Skin of body (tissue), 2 donors: ENCODE results near the gene GOSR1. TPM values are rescaled to one million over a fixed set of nuclear protein-coding genes. Genes with fewer than 3 reads are reported as not detected.
"Not testable (repeated sequence)": the region's sequence is repeated elsewhere in the genome, so short reads cannot be mapped to it uniquely, and the experiment has no call there.

ENCODE experiments used
- DNase-seq: peaks from one replicate; lab custom pipeline; 2025; lab: John Stamatoyannopoulos, UW
- total RNA-seq: library from RNA; depleted of rRNA; stranded (reverse); fragments of >200 nt; gene quantifications from one replicate; pipeline ENCODE4 v1.2.3, GENCODE V29; 2014

The GOSR1 gene
- total RNA-seq: 26.0 TPM

GRCh38 chr17:30477083-30477773 lies at the start of gene GOSR1:
Gene GOSR1, plus strand, starts transcription at chr17:30477408. Its CDS starts 26 bp downstream, at chr17:30477434.
- peak; percentile 96 for DNase-seq

- DNase-seq: no peak
These were observed 49.6 kb upstream of the GOSR1 start for GRCh38 chr17:30427611-30428010.

GRCh38 chr17:30429155-30429554 lies 48.1 kb upstream of the GOSR1 start:
- DNase-seq: peak; percentile 81

DNA sequence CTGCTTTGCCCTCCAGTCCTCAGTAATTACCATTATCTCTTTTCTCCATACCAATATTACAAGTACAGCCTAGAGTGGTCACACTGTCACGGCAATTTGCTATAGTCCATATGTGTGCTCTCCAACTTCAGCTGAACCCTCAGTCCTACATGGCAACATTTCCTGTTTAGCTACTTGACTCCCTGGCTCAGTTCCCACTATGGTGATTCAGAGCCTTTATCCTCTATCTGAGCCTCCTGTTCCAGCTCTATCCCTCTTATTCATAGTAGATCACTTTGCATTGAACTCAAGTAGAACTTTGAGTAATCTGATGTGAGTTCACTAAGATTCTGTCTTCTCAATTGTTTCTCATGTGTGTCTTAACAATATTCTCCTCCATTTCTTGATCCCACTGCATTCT lies 43.7 kb upstream of the GOSR1 start:
- DNase-seq: no peak

- DNase-seq: no peak
These were observed 40.5 kb upstream of the GOSR1 start for GRCh38 chr17:30436729-30437128.

DNA sequence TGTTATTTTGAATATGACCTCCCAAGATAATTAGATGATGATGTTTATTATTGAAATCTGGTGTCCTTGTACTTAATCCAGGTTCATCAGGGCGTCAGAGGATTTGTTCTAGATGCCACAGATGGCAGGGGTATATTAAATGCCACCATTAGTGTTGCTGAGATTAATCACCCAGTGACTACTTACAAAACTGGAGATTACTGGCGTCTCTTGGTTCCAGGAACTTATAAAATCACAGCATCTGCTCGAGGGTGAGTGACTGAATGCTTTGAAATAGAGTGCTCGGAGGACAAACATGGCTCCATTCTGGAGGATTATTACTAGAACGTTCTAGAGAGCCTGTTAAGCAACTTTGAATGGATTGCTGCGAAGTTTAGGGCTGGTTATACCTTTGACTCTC lies 33.5 kb upstream of the GOSR1 start:
- DNase-seq: no peak

DNA sequence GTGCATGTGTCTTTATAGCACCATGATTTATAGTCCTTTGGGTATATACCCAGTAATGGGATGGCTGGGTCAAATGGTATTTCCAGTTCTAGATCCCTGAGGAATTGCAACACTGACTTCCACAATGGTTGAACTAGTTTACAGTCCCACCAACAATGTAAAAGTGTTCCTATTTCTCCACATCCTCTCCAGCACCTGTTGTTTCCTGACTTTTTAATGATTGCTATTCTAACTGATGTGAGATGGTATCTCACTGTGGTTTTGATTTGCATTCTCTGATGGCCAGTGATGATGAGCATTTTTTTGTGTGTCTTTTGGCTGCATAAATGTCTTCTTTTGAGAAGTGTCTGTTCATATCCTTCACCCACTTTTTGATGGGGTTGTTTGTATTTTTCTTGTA lies 30.6 kb upstream of the GOSR1 start:
- DNase-seq: not testable (repeated sequence)

- no peak for DNase-seq
These were observed 27.7 kb upstream of the GOSR1 start for GRCh38 chr17:30449480-30449879.

DNA sequence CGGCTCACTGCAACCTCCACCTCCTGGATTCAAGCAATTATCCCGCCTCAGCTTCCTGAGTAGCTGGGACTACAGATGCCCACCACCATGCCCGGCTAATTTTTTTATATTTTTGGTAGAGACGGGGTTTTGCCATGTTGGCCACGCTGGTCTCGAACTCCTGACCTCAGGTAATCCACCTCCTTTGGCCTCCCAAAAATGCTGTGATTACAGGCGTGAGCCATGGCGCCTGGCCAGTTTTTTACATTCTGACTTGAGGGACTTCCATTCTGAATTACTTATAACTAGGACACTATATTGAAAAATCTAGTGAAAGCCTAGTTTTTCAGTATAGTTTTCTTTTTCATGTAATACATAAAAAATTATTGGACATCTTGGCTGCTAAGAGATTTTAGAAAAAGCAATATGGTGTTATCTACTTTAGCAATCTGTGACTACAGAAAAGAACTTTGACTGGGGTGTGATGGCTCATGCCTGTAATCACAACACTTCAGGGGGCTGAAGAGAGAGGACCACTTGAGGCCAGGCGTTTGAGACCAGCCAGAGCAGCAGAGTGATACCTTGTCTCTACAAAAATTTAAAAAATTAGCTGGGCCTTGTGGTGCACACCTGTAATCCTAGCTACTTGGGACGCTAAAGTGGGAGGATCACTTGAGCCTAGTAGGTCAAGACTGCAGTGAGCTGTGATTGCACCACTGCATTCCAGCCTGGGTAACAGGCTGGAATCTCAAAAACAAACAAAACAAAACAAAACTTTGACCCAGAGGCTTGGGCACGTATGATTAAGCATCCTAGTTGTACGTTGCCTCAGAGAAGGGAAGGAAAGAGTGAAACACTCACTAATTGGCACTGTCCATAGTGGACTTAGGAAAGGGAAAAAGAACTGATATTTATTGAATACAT lies 26.8 kb upstream of the GOSR1 start:
- no peak for DNase-seq

GRCh38 chr17:30454635-30455034 lies 22.6 kb upstream of the GOSR1 start:
- no peak for DNase-seq

GRCh38 chr17:30458371-30458770 lies 18.8 kb upstream of the GOSR1 start:
- DNase-seq: no peak

GRCh38 chr17:30458797-30459413 lies 18.3 kb upstream of the GOSR1 start:
- not testable (repeated sequence) for DNase-seq

GRCh38 chr17:30468465-30468864 lies 8.7 kb upstream of the GOSR1 start:
- DNase-seq: no peak

DNA sequence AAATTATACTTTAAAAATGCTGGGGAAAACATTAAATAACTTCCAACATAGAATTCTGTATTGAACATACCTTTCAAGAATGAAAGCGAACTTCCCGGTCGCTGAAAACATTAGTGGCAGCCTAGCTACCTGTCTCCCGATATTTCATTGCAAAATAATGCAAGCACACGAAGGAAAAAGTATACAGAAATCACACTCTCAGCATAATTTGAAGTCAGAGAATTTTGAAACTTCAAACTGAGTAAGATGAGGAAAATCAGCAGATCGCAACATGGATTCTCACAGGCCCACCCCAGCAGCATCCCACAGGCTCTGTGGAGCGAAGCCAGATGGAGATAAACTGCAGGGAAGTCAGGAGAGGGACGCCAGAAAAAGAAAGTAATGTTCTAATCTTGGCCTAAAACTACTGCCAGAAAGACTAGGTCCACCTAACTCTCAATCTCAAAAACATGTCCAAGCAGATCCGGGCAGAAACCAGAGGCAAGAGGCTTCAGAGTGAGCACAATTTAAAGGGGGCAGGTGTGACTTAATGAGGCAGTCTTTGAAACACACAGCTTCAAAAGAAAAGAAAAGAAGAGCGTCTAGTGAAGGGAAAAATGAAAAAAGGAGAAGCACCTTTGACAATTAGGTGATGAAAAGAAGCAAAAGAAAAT lies 4.8 kb upstream of the GOSR1 start:
- DNase-seq: no peak

GRCh38 chr17:30475206-30475605 lies 2.0 kb upstream of the GOSR1 start:
- DNase-seq: no peak

DNA sequence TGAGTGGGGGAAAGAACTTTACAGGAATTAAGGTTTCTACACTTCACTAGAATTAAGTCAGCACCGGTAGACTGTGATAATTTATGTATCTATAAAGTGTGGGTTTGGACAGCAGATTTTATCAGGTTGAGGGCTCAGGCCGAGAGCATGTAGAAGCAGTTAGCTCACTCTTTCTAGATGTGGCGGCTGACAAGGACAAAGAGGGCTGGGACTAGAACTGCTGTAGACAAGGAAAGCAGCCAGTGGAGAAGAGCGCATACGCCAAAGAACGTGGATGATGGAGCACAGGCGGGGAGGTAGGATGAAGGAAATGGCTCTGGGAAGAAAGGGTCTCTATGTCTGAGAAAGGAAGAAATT lies 504 bp upstream of the GOSR1 start:
- DNase-seq: no peak

GRCh38 chr17:30477774-30478115 lies 537 bp downstream of the GOSR1 start:
- DNase-seq: no peak

- DNase-seq: no peak
These were observed 5.3 kb downstream of the GOSR1 start for GRCh38 chr17:30482555-30482954.

DNA sequence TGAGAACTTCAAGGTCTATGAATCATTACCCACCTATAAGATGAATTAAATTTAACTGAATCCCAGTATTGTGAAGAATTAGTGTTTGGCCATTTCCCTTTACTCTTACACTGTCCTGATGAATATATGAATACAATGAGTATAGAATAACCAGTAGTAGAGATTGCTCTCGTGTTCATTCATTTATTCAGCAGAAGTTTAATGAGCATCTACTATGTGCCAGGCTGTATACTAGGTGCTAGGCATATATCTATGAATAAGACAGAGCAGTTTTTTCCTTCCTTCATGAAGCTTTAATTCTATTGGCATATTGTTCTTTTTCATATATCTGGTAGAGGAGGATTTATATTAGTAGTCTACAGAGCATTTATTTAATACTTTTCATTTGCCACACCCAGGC lies 6.0 kb downstream of the GOSR1 start:
- no peak for DNase-seq

DNA sequence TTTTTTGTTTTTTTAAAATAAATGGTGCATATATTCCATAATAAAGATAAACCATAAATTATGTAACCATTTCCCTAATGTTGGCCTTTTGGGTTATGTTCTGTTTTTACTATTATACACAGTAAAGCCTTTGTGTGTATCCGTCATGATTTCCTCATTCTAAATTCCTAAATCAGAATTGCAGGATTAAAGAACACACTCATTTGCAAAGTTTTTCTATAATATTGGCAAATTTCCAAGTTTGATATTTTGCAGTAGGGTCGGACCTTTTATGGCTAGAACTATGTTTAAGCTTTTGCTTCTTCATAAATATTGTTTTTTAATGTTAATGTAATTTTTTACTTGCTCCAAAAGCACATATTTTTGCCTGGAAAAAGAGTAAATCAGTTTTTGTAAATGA lies 16.6 kb downstream of the GOSR1 start:
- no peak for DNase-seq

GRCh38 chr17:30495586-30495985 lies 18.4 kb downstream of the GOSR1 start:
- no peak for DNase-seq

DNA sequence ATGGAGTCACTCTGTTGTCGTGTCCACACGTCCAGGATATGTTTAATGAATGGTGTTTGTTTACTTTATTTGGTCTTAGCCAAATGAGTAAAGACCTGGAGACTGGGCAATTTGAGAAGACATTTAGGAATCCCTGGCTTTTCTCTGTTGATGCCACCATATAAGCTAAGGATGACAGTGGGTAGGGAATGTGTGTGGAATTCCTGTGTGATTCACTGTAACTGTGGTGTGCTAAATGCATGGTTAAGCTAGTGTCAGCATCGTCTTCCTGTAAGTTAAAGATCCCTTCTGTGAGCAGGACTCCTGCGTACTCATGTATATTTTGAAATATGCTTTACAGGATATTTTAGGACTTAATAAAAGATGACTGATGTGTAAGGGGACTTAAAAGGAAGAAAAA lies 26.4 kb downstream of the GOSR1 start:
- DNase-seq: no peak
